Prostate gland (tissue), 2 donors: ENCODE results near the gene RPS8.

Experiments
- POLR2AphosphoS5 ChIP-seq: sonication (generic); formaldehyde crosslinking; IDR thresholded peaks from one replicate; pipeline ENCODE4 v1.6.1; 2017; ENCODE audit warnings: antibody characterized with exemption
- TF ChIP-seq, protein P1 (sequence below), 4 experiments: fragments of 200-600 bp in 2 of 4; fragments of 450-650 bp in 2 of 4; sonication (generic) in 2 of 4; IDR thresholded peaks; 1 replicate in 3 of 4; 2 replicates in 1 of 4; pipeline ENCODE4 v1.5.1; 2016 to 2019; ENCODE audit warnings: antibody characterized with exemption in 4 of 4, mild to moderate bottlenecking in 2 of 4, moderate library complexity in 2 of 4

DNA sequence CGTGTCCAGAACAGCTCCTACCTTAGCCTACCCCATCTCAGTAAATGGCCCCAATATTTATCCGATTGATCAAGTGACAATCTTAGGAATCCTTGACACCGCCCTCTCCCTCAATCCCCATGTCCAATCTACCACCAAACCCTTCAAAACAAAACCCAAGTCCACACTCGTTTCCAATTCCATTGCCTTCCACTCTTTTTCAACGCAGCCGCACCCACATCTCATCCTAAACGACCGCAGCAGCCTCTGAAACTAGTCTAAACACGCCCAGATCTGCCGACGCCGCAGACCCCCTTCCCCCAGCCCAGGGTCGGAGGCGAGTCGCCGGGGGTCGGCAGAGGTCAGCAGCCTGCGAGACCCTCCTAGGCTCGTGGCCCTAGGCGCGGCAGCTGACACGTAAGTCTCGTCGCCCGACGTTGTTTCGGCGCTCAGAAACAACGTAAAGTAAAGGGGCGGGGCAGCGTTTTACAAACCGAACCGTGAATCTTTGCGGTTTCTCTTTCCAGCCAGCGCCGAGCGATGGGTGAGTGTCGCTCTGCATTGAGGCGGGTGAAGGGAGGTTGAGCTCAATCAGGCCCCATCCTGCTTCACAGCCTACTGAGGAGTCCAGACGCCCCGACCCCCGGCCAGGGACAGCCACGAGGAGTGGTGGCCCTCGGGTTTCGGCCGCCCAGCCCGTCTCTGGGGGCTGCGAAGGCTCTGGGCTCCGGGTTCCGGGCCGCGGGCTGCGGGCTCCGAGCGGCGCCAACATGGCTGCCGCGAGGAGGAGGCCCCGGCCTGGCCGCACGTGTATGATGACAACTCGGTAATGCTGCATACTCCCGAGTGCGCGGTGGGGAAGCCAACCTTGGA lies at the start of gene RPS8:
- TF ChIP-seq, protein P1, sequence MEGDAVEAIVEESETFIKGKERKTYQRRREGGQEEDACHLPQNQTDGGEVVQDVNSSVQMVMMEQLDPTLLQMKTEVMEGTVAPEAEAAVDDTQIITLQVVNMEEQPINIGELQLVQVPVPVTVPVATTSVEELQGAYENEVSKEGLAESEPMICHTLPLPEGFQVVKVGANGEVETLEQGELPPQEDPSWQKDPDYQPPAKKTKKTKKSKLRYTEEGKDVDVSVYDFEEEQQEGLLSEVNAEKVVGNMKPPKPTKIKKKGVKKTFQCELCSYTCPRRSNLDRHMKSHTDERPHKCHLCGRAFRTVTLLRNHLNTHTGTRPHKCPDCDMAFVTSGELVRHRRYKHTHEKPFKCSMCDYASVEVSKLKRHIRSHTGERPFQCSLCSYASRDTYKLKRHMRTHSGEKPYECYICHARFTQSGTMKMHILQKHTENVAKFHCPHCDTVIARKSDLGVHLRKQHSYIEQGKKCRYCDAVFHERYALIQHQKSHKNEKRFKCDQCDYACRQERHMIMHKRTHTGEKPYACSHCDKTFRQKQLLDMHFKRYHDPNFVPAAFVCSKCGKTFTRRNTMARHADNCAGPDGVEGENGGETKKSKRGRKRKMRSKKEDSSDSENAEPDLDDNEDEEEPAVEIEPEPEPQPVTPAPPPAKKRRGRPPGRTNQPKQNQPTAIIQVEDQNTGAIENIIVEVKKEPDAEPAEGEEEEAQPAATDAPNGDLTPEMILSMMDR (IDR thresholded peaks at IDR 0.05), result peak in 3 of 4 experiments; percentile 9 to 35 (median 10)
- TF ChIP-seq POLR2AphosphoS5, result peak; percentile 99
